A549 (cell line): ENCODE results near the gene RPL37A. TPM values are rescaled to one million over a fixed set of nuclear protein-coding genes. Genes with fewer than 3 reads are reported as not detected.

ENCODE experiments used
- ATAC-seq, 2 experiments: fragments of 200-7000 bp in 1 of 2; fragments of >200 bp in 1 of 2; cut with Nextera tagmentation in 1 of 2; cut with Tn5 transposase in 1 of 2; 3 replicates each; pipeline versions ENCODE4 v1.8.0 to v1.9.1; 2018 to 2020; ENCODE audit warnings: mild to moderate bottlenecking in 1 of 2, moderate library complexity in 1 of 2
- CTCF ChIA-PET: fragments of 300-600 bp; sonication (Branson Sonifier 250); formaldehyde crosslinking; extraction: SDS; loops from one replicate; lab custom pipeline; 2021; ENCODE audit warnings: antibody characterized with exemption, inconsistent platforms; lab: Yijun Ruan, JAX
- POLR2A ChIA-PET: fragments of 350-600 bp; formaldehyde crosslinking; extraction: SDS; loops from one replicate; lab custom pipeline; 2021; ENCODE audit warnings: antibody characterized with exemption, inconsistent platforms; lab: Yijun Ruan, JAX
- DNase-seq, 2 experiments: peaks; one replicate each; pipeline versions ENCODE4 v3.0.0 to v3.0.0-alpha.2; 2011 to 2016; ENCODE audit warnings: low read depth in 1 of 2, low spot score in 1 of 2
- FAIRE-seq: peaks from 2 replicates; lab custom pipeline; 2011; peaks lifted over from hg19 to GRCh38; lab: Jason Lieb, UNC
- H3K27ac ChIP-seq, 2 experiments: fragments of >200 bp; sonication (Bioruptor Twin); formaldehyde crosslinking; 3 replicates each; pipeline ENCODE4 v1.5.1; 2016 to 2017
- H3K4me1 ChIP-seq: fragments of >200 bp; sonication (Bioruptor Twin); formaldehyde crosslinking; 3 replicates; pipeline ENCODE4 v1.6.1; 2016
- H3K4me2 ChIP-seq: fragments of >200 bp; sonication (Bioruptor Twin); formaldehyde crosslinking; 3 replicates; pipeline ENCODE4 v1.6.1; 2016
- H3K4me3 ChIP-seq: fragments of >200 bp; sonication (Bioruptor Twin); formaldehyde crosslinking; 3 replicates; pipeline ENCODE4 v1.5.1; 2016
- H3K9me3 ChIP-seq: fragments of >200 bp; sonication (Bioruptor Twin); formaldehyde crosslinking; 3 replicates; pipeline ENCODE4 v1.6.1; 2016
- BHLHE40 ChIP-seq: IDR thresholded peaks from 2 replicates; pipeline ENCODE4 v1.6.1; 2012; ENCODE audit warnings: low read depth, low read length, inconsistent platforms
- CBX2 ChIP-seq: fragments of 200-600 bp; sonication (generic); IDR thresholded peaks from 2 replicates; pipeline ENCODE4 v1.6.1; 2016; ENCODE audit warnings: low read depth, mild to moderate bottlenecking, borderline replicate concordance
- CHD2 ChIP-seq: fragments of 150-350 bp; IDR thresholded peaks from 2 replicates; pipeline ENCODE4 v1.6.1; 2014; ENCODE audit warnings: low read length; ENCODE audit not compliant: partially characterized antibody
- EHF ChIP-seq: fragments of 250-450 bp; sonication (Bioruptor Pico); IDR thresholded peaks from 2 replicates; pipeline ENCODE4 v1.5.0; 2020; ENCODE audit warnings: mild to moderate bottlenecking
- FOSB ChIP-seq: fragments of 250-450 bp; sonication (Bioruptor Pico); IDR thresholded peaks from 2 replicates; pipeline ENCODE4 v1.5.0; 2020; ENCODE audit warnings: mild to moderate bottlenecking, moderate library complexity
- FOSL2 ChIP-seq, 2 experiments: fragments of 450-650 bp in 1 of 2; fragments of >200 bp in 1 of 2; sonication (Bioruptor Twin) in 1 of 2; formaldehyde crosslinking; IDR thresholded peaks; 2 replicates each; pipeline versions ENCODE4 v1.5.0 to v1.6.1; 2016 to 2020; ENCODE audit warnings: mild to moderate bottlenecking in 1 of 2, moderate library complexity in 1 of 2
- FOXS1 ChIP-seq: fragments of 250-450 bp; sonication (Bioruptor Pico); IDR thresholded peaks from 2 replicates; pipeline ENCODE4 v1.5.0; 2020; ENCODE audit warnings: mild to moderate bottlenecking, moderate library complexity
- GATA3 ChIP-seq: IDR thresholded peaks from 2 replicates; pipeline ENCODE4 v1.6.1; 2012; ENCODE audit warnings: borderline replicate concordance
- HEYL ChIP-seq: fragments of 250-450 bp; sonication (Bioruptor Pico); IDR thresholded peaks from 2 replicates; pipeline ENCODE4 v1.8.0; 2021; ENCODE audit warnings: mild to moderate bottlenecking, moderate library complexity
- HOXA7 ChIP-seq: fragments of 250-450 bp; sonication (Bioruptor Pico); IDR thresholded peaks from 2 replicates; pipeline ENCODE4 v1.5.0; 2020; ENCODE audit warnings: mild to moderate bottlenecking, moderate library complexity
- HOXB13 ChIP-seq: fragments of 250-450 bp; sonication (Bioruptor Pico); IDR thresholded peaks from 2 replicates; pipeline ENCODE4 v1.5.0; 2020; ENCODE audit warnings: low read depth, mild to moderate bottlenecking, moderate library complexity
- JUN ChIP-seq, 2 experiments: fragments of >200 bp; sonication (Bioruptor Twin); formaldehyde crosslinking; IDR thresholded peaks; 2 replicates in 1 of 2; 3 replicates in 1 of 2; pipeline ENCODE4 v1.6.1; 2016 to 2017
- KDM1A ChIP-seq: fragments of 200-600 bp; sonication (generic); IDR thresholded peaks from 2 replicates; pipeline ENCODE4 v1.6.1; 2016; ENCODE audit warnings: low read depth, mild to moderate bottlenecking
- MAFK ChIP-seq: fragments of 450-650 bp; IDR thresholded peaks from 2 replicates; pipeline ENCODE4 v1.6.1; 2014; ENCODE audit not compliant: partially characterized antibody
- NPAS2 ChIP-seq: fragments of 250-450 bp; sonication (Bioruptor Pico); IDR thresholded peaks from 2 replicates; pipeline ENCODE4 v1.8.0; 2022; ENCODE audit warnings: mild to moderate bottlenecking, moderate library complexity, borderline replicate concordance
- NR3C1 ChIP-seq: fragments of >200 bp; sonication (Bioruptor Twin); formaldehyde crosslinking; IDR thresholded peaks from 3 replicates; pipeline ENCODE4 v1.6.1; 2017
- PHF8 ChIP-seq: fragments of 200-600 bp; sonication (generic); IDR thresholded peaks from 2 replicates; pipeline ENCODE4 v1.6.1; 2016; ENCODE audit warnings: low read depth, mild to moderate bottlenecking, antibody characterized with exemption, moderate library complexity, borderline replicate concordance
- POLR2A ChIP-seq: IDR thresholded peaks from 2 replicates; pipeline ENCODE4 v1.6.1; 2012; ENCODE audit warnings: mild to moderate bottlenecking, low read length
- RFX5 ChIP-seq: fragments of 450-650 bp; IDR thresholded peaks from 2 replicates; pipeline ENCODE4 v1.7.1; 2014; ENCODE audit warnings: antibody characterized with exemption, mild to moderate bottlenecking, moderate library complexity
- SMC3 ChIP-seq: fragments of >200 bp; sonication (Bioruptor Twin); formaldehyde crosslinking; IDR thresholded peaks from 3 replicates; pipeline ENCODE4 v1.6.1; 2018; ENCODE audit warnings: inconsistent platforms
- ZC3H11A ChIP-seq: fragments of 450-650 bp; IDR thresholded peaks from 2 replicates; pipeline ENCODE4 v1.6.1; 2014; ENCODE audit warnings: antibody characterized with exemption, mild to moderate bottlenecking
- ZFP36 ChIP-seq: fragments of 450-650 bp; IDR thresholded peaks from 2 replicates; pipeline ENCODE4 v1.6.1; 2014; ENCODE audit warnings: borderline replicate concordance; ENCODE audit not compliant: partially characterized antibody
- ZSCAN20 ChIP-seq: fragments of 250-450 bp; sonication (Bioruptor Pico); IDR thresholded peaks from 2 replicates; pipeline ENCODE4 v1.8.0; 2022; ENCODE audit warnings: mild to moderate bottlenecking, moderate library complexity
- WGBS: methylation state at CpG from one replicate; pipeline ENCODE4 v1.1.6; 2017; ENCODE audit errors: missing lambda C conversion rate; 5-methylcytosine and 5-hydroxymethylcytosine counted together
- polyA plus RNA-seq, 4 experiments: library from polyadenylated mRNA; depleted of rRNA in 3 of 4; stranded (reverse); fragments of >200 nt; fragmentation: RNase III in 1 of 4; extraction: RNeasy Plus Mini Kit Qiagen cat#74134 plus additional on column Dnase treatment in 1 of 4; gene quantifications; 2 replicates in 3 of 4; 3 replicates in 1 of 4; pipeline ENCODE4 v1.2.3, GENCODE V29; 2011 to 2017
- TF ChIP-seq, protein P1 (sequence below): fragments of >200 bp; sonication (Bioruptor Twin); formaldehyde crosslinking; IDR thresholded peaks from 2 replicates; pipeline ENCODE4 v1.6.1; 2016
- TF ChIP-seq, protein P2 (sequence below): fragments of 250-450 bp; sonication (Bioruptor Pico); IDR thresholded peaks from 2 replicates; pipeline ENCODE4 v1.5.0; 2021; ENCODE audit warnings: mild to moderate bottlenecking, moderate library complexity, borderline replicate concordance

The RPL37A gene
- polyA plus RNA-seq, 2 of the 4 experiments (the other 2 are of a cell fraction) = 4,046 to 4,381 TPM

GRCh38 chr2:216545359-216545758, 46.7 kb downstream of the RPL37A start (continued):
- no peak for TF ChIP-seq FOSL2 (IDR thresholded peaks at IDR 0.05)
- TF ChIP-seq FOSL2 (CRISPR knock-in tag; IDR thresholded peaks at IDR 0.05) = no peak
- TF ChIP-seq CHD2 = no peak
- TF ChIP-seq ZC3H11A = no peak
- no peak for TF ChIP-seq FOSB
- TF ChIP-seq KDM1A = no peak
- no peak for TF ChIP-seq NR3C1
- TF ChIP-seq JUN (IDR thresholded peaks at IDR 0.05) = no peak

- FAIRE-seq = no peak
- no peak overlapping the region for H3K4me2 ChIP-seq
- DNase-seq = no peak
- 80% methylated on average over 3 of the region's 3 CpGs for WGBS
- CTCF ChIA-PET = no interaction called here
- H3K4me1 ChIP-seq = no peaks in the 10 kb centered on the region
- TF ChIP-seq GATA3 (no peak), RFX5 (no peak), KDM1A (no peak), HEYL (CRISPR knock-in tag) (no peak), EHF (no peak), ZC3H11A (no peak), FOSB (no peak), MAFK (no peak), SMC3 (no peak), JUN (IDR thresholded peaks at IDR 0.05) (no peak)
- TF ChIP-seq, protein P1, sequence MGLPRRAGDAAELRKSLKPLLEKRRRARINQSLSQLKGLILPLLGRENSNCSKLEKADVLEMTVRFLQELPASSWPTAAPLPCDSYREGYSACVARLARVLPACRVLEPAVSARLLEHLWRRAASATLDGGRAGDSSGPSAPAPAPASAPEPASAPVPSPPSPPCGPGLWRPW = no peak
- TF ChIP-seq, all 56 proteins: peak for 0
- H3K4me3 ChIP-seq = no peak overlapping the region
- no peak for ATAC-seq
- H3K27ac ChIP-seq = no peak overlapping the region
- POLR2A ChIA-PET = no interaction called here
- no peaks in the 10 kb centered on the region for H3K9me3 ChIP-seq
These were observed 47.6 kb downstream of the RPL37A start for GRCh38 chr2:216546241-216546640.

DNA sequence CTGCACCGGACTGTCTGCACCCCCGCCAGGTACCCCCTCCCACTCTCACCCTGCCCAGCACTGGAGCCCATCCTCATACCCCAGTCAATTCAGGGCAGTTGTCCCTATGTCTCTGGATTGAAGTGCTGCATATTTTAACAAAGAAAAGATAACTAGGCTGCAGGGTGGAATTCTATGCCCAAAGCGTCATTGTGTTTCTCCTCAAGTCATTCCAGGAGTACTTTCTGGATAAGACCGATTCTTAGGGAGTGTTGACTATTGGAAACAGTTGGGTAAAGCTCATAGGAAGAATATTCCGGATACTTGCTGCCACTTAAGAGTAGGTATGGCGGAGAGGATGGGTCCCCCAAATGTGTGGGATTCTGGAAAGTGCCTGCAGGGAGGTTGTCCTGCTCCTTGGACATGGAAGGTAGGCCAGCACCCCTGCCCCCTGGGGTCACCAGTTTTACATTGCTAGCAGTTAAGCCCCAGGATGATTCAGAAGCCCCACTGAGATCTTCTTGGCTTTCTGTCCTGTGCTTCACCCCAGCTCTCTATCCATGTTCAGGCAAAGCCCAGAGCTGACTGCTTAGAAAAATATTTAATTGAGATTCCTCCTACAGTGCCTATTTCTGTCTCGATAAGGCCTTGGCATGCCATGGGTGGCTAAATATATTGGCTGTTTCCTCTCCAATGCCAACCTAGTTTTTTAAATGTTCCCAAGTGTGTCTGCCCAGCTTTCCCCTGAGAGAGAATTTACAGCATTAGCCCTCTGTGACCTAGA, 48.2 kb downstream of the RPL37A start:
- ATAC-seq (no peak), FAIRE-seq (no peak), DNase-seq (no peak)
- H3K9me3 ChIP-seq = no peaks in the 10 kb centered on the region
- no peak overlapping the region for H3K4me2 ChIP-seq
- H3K27ac ChIP-seq = no peak overlapping the region
- POLR2A ChIA-PET = interaction anchor here (1.0 kb wide), 1 partner anchor 48 kb away, joined by 3 read pairs; the partner anchor contains the start of gene RPL37A
- 52% methylated on average over 7 of the region's 7 CpGs for whole genome bisulfite sequencing
- no peak for TF ChIP-seq ZFP36
- TF ChIP-seq CBX2 = no peak
- no peak for TF ChIP-seq ZSCAN20
- no peak for TF ChIP-seq POLR2A
- no peak for TF ChIP-seq EHF
- TF ChIP-seq FOXS1 (CRISPR knock-in tag) = no peak
- TF ChIP-seq CHD2 = no peak
- no peak for TF ChIP-seq HOXA7
- TF ChIP-seq FOSL2 (IDR thresholded peaks at IDR 0.05) = no peak
- TF ChIP-seq FOSL2 (CRISPR knock-in tag; IDR thresholded peaks at IDR 0.05) = no peak
- CTCF ChIA-PET = no interaction called here
- H3K4me3 ChIP-seq = no peak overlapping the region
- peaks cover 3% of the 10 kb centered on the region; the same call in 1 of the 3 replicates for H3K4me1 ChIP-seq

- peaks cover 3% of the 10 kb centered on the region; the same call in 1 of the 3 replicates for H3K4me1 ChIP-seq
- DNase-seq = no peak
- POLR2A ChIA-PET = no interaction called here
- H3K4me2 ChIP-seq = no peak overlapping the region
- no peak overlapping the region for H3K4me3 ChIP-seq
- 57% methylated on average over 5 of the region's 5 CpGs for WGBS
- FAIRE-seq = no peak
- no peak for TF ChIP-seq PHF8
- TF ChIP-seq BHLHE40 = no peak
- TF ChIP-seq ZSCAN20 = no peak
- no peak for TF ChIP-seq GATA3
- no peak for TF ChIP-seq HOXB13 (CRISPR knock-in tag)
- TF ChIP-seq ZC3H11A = no peak
- TF ChIP-seq, protein P2, sequence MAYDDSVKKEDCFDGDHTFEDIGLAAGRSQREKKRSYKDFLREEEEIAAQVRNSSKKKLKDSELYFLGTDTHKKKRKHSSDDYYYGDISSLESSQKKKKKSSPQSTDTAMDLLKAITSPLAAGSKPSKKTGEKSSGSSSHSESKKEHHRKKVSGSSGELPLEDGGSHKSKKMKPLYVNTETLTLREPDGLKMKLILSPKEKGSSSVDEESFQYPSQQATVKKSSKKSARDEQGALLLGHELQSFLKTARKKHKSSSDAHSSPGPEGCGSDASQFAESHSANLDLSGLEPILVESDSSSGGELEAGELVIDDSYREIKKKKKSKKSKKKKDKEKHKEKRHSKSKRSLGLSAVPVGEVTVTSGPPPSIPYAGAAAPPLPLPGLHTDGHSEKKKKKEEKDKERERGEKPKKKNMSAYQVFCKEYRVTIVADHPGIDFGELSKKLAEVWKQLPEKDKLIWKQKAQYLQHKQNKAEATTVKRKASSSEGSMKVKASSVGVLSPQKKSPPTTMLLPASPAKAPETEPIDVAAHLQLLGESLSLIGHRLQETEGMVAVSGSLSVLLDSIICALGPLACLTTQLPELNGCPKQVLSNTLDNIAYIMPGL (CRISPR knock-in tag) = no peak
- TF ChIP-seq NPAS2 (CRISPR knock-in tag) = no peak
- TF ChIP-seq SMC3 = no peak
- H3K9me3 ChIP-seq = no peaks in the 10 kb centered on the region
- ATAC-seq = no peak
- CTCF ChIA-PET = no interaction called here
- H3K27ac ChIP-seq = no peak overlapping the region
These were observed 50.3 kb downstream of the RPL37A start for GRCh38 chr2:216548901-216549331.
